Measurements from ENCODE around the gene RFFL. TPM values are rescaled to one million over a fixed set of nuclear protein-coding genes. Genes with fewer than 3 reads are reported as not detected.
"Not testable (repeated sequence)": the region's sequence is repeated elsewhere in the genome, so short reads cannot be mapped to it uniquely, and the experiment has no call there.

RFFL gene
- total RNA-seq, 1 experiment from 2014 or later = 29.6 TPM

- CTCF ChIA-PET = no interaction called here
- H3K4me3 ChIP-seq (ENCODE audit: low read depth, low read length) = no peak overlapping the region
These were observed 31.4 kb upstream of the RFFL start for GRCh38 chr17:35094902-35095301.

GRCh38 chr17:35090707-35091106 lies 27.2 kb upstream of the RFFL start:
- H3K36me3 ChIP-seq (ENCODE audit: control insufficient read depth, insufficient read depth, low read length); H3K9me3 ChIP-seq; H3K36me3 Mint-ChIP-seq (ENCODE audit: insufficient read depth, unreplicated experiment); intact Hi-C loops (cut with micrococcal nuclease; ENCODE audit: unreplicated experiment); POLR2A ChIA-PET; H3K4me3 Mint-ChIP-seq (ENCODE audit: unreplicated experiment); H3K27me3 Mint-ChIP-seq (ENCODE audit: insufficient read depth, unreplicated experiment); CTCF ChIA-PET; H3K4me3 ChIP-seq (ENCODE audit: low read depth, low read length); H3K27me3 ChIP-seq (replicated peaks; ENCODE audit: control insufficient read depth, insufficient read depth, low read length); BruUV-seq (replicated peaks); H3K9me3 Mint-ChIP-seq (ENCODE audit: unreplicated experiment); DNase-seq: not testable (repeated sequence)
- peaks cover 11% of the 10 kb centered on the region for H3K4me1 ChIP-seq
- peaks cover 14% of the 10 kb centered on the region for H3K4me1 Mint-ChIP-seq (ENCODE audit: low read depth, unreplicated experiment)
- H3K27ac Mint-ChIP-seq (ENCODE audit: unreplicated experiment) = peak overlapping the region; percentile 6

More at GRCh38 chr17:35094902-35095301, 31.4 kb upstream of the RFFL start:
- Mint-ChIP-seq H3K4me1 (ENCODE audit: low read depth, unreplicated experiment) (no peaks in the 10 kb centered on the region), H3K27me3 (ENCODE audit: insufficient read depth, unreplicated experiment) (no peaks in the 10 kb centered on the region), H3K4me3 (ENCODE audit: unreplicated experiment) (no peak overlapping the region), H3K27ac (ENCODE audit: unreplicated experiment) (no peak overlapping the region), H3K9me3 (ENCODE audit: unreplicated experiment) (no peaks in the 10 kb centered on the region), H3K36me3 (ENCODE audit: insufficient read depth, unreplicated experiment) (peaks cover 6% of the 10 kb centered on the region)
- no peaks in the 10 kb centered on the region for H3K9me3 ChIP-seq
- no peak for TF ChIP-seq CTCF (IDR thresholded peaks at IDR 0.05; ENCODE audit: insufficient read depth in 1 of 2, low read depth in 1 of 2, low read length in 1 of 2, severe bottlenecking in 1 of 2, unreplicated experiment in 1 of 2)
- no peaks in the 10 kb centered on the region for H3K36me3 ChIP-seq (ENCODE audit: control insufficient read depth, insufficient read depth, low read length)
- no peaks in the 10 kb centered on the region for H3K4me1 ChIP-seq
- POLR2A ChIA-PET = no interaction called here
- no peak for DNase-seq
- intact Hi-C loops (cut with micrococcal nuclease; ENCODE audit: unreplicated experiment) = no loop called here
- BruUV-seq (replicated peaks) = no TSS peak
- no peaks in the 10 kb centered on the region for H3K27me3 ChIP-seq (replicated peaks; ENCODE audit: control insufficient read depth, insufficient read depth, low read length)

- H3K4me1 Mint-ChIP-seq (ENCODE audit: low read depth, unreplicated experiment) = peaks cover 14% of the 10 kb centered on the region
- peak in 1 of 2 experiments; percentile 8 for TF ChIP-seq CTCF (IDR thresholded peaks at IDR 0.05; ENCODE audit: insufficient read depth in 1 of 2, low read depth in 1 of 2, low read length in 1 of 2, severe bottlenecking in 1 of 2, unreplicated experiment in 1 of 2)
- ChIA-PET CTCF (interaction anchor here (0.5 to 1.7 kb wide), 9 partner anchors 10 to 154 kb away, joined by 3 to 12 read pairs (median 3); partner anchors contain the start of genes LIG3, RAD51D and RFFL), POLR2A (no interaction called here)
- Histone ChIP-seq H3K4me3 (ENCODE audit: low read depth, low read length) (peak overlapping the region; percentile 62), H3K9me3 (no peaks in the 10 kb centered on the region), H3K4me1 (peaks cover 18% of the 10 kb centered on the region), H3K27me3 (replicated peaks; ENCODE audit: control insufficient read depth, insufficient read depth, low read length) (no peaks in the 10 kb centered on the region), H3K36me3 (ENCODE audit: control insufficient read depth, insufficient read depth, low read length) (no peaks in the 10 kb centered on the region)
- BruUV-seq (replicated peaks) = TSS peak; percentile 25
- H3K27ac Mint-ChIP-seq (ENCODE audit: unreplicated experiment) = peak overlapping the region; percentile 6
- H3K4me3 Mint-ChIP-seq (ENCODE audit: unreplicated experiment) = peak overlapping the region; percentile 94
- H3K27me3 Mint-ChIP-seq (ENCODE audit: insufficient read depth, unreplicated experiment) = no peaks in the 10 kb centered on the region
- intact Hi-C loops (cut with micrococcal nuclease; ENCODE audit: unreplicated experiment) = loop anchor here (1.0 to 2.0 kb wide), 3 partner anchors 20 to 91 kb away; partner anchors contain the start of gene RAD51D
- H3K36me3 Mint-ChIP-seq (ENCODE audit: insufficient read depth, unreplicated experiment) = peaks cover under 1% of the 10 kb centered on the region
- DNase-seq = peak; percentile 54 to 55
- no peaks in the 10 kb centered on the region for H3K9me3 Mint-ChIP-seq (ENCODE audit: unreplicated experiment)
These were observed 26.2 kb upstream of the RFFL start for GRCh38 chr17:35089586-35090296.

Measured in Caco-2 (cell line).